Activated CD4-positive, alpha-beta T cell treated with anti-CD3 and anti-CD28 coated beads, Interleukin-2, amount 50 U/mL, for 1 hour (primary cell): ENCODE results near the gene CCL22.
"Not testable (repeated sequence)": the region's sequence is repeated elsewhere in the genome, so short reads cannot be mapped to it uniquely, and the experiment has no call there.

Experiments used
- DNase-seq: peaks from one replicate; pipeline ENCODE4 v3.0.0-alpha.2; 2020

CCL22 gene

DNA sequence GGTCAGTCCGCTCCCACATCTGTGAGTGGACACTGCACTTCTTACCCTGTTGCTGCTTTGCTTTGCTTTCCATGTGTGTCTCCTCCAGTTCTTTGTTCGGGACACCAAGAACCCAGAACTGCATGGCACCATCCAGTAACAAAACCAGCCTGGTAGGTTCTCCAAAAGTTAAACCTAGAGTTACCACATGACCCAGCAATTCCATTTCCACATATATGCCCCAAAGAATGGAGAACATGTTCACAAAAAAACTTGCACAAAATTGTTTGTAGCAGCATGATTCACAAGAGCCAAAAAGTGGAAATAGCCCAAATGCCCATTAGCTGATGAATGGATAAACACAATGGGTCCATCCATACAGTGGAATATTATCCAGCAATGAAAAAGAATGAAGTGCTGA, 10.3 kb upstream of the CCL22 start:
- no peak for DNase-seq

DNA sequence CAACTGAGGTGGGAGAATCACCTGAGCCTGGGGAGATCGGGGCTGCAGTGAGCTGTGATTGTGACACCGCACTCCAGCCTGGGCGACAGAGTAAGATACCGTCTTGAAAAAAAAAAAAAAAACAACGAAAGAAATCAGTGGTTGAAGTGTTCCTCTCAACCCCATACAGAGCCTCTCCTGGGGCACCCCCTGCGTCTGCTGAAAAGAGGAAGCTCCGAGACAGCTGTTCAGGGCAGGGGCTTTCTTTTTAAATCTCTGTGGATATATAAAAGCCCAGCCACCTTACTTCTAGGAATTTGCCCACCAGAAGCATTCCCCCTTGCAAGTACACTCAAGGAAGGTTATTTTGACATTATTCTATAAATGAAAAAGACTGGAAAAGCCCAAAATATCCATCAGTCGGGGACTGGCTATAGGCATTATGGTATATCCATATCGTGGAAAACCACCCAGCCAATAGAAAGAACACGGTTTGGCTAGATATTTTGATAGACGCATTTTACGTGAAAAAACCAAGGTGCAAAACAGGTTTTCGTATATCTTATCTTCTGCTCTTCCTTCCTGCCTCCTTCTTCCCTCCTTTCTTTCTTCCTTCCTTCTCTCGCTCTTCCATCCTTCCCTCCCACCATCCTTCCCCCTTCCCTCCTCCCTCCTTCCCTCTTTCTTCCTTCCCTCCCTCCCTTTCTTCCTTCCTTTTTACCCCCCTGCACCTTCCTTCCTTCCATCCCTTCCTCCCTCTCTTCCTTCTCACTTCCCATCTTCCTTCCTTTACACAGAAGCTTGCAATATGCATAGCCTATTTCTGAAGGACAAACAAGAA, 9.2 kb upstream of the CCL22 start:
- DNase-seq, result no peak

DNA sequence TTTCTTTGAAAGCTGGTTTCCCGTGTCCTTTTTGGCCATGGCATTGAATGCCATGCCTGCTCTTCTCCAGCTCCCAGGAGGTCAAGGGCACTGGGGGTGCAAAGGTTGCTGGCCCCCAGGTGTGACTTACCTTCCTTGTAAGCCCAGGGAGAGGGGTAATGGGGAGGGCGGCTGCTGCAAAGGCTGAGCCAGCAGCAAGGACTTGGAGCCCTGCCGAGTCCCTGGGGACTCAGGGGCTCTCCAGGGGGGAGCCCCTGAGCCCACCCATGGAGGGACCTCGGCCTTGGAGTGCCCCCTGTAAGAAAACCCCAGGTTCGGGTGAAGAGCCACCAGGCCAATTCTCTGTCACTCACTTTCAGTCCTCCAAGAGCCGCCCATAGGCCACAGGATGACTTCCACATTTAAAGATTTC, 5.9 kb upstream of the CCL22 start:
- no peak for DNase-seq

DNA sequence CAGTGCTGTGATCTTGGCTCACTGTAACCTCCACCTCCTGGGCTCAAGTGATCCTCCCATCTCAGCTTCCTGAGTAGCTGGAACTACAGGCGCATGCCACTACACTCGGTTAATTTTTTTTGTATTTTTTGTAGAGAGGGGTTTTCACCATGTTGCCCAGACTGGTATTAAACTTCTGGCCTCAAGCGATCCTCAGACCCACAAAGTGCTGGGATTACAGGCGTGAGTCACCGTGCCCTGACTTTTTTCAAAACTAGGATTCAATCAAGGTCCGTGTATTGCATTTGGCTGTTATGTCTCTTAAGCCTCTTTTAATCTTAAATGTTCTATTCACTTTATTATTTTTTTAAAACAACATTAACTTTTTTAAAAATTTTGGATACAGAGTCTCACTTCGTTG, 4.3 kb upstream of the CCL22 start:
- no peak for DNase-seq

DNA sequence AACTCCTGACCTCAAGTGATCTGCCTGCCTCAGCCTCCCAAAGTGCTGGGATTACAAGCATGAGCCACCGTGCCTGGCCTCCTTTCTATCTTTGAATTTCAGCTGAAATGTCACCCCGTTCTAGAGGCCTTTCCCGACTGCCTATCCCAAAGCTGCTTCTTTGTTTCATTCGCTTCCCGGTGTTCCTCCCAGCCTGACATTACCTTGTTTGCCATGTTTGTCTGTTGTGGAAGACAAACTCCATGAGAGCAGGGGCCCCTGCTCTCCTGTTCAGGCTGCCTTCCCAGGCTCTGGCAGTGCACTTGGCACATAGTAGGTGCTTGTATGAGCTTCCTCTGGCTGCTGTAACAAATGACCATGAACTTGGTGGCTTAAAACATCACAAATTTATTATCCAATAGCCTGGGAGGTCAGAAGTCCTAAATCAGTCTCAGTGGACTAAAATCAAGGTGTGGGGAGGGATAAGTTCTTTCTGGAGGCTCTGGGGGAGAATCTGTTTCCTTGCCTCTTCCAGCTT, 2.6 kb upstream of the CCL22 start:
- DNase-seq, result no peak

DNA sequence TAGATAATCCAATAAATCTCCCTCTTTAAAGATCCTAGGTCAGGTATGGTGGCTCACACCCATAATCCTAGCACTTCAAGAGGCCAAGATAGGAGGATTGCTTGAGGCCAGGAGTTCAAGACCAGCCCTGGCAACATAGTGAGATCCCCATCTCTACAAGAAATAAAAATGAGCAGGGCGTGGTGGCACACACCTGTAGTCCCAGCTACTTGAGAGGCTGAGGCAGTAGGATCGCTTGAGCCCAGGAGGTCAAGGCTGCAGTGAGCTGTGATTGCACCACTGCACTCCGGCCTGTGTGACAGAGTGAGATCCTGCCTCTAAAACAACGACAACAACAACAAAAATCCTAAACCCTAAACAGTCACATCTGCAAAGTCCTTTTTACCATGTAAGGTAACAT, 2.0 kb upstream of the CCL22 start:
- DNase-seq, result no peak

DNA sequence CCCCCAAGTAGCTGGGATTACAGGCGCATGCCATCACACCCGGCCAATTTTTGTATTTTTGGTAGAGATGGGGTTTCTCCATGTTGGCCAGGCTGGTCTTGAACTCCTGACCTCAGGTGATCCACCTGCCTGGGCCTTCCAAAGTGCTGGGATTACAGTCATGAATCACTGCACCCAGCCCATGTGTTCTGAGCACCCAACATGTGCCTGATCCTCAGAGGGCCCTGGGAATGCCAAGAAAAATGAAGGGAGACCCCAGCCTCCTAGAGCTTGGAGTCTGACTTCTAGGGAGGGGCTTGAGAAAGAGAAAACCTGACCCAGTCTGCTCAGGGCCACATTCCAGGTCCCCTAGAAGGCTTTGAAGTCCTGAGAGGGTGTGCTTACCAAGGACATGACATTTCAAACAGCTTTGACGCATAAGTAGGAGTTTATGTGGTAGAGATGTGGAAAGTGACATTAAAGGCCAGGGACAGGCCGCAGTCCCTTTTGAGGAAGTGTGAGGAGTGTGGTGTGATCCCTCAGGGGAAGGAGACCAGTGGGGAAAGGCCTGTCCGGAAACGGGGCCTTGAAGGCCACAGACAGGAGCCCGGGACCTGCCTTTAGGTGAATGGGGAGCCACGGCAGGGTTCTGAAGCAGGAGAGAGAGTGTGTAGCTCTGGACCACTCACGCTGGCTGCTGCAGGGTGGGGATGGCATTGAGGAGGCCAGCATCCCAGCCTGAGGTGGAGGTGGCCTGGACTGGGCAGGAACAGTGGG, 1.1 kb upstream of the CCL22 start:
- DNase-seq, result no peak

DNA sequence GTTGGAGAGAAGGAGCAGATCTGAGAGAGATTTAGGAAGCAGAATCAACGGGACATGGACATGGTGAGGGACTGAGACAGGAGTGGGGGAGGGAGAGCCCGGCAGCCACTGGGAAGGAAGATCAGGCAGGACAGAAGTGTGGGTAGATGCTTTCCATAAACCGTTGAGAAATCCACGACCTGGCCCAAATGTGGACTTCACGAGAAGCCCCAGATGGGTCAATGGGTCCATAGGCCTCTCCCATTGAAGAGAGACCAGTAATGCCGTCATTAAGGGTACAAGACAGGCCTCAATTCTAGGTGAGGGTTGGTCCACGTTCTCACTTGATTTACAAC, 530 bp upstream of the CCL22 start:
- DNase-seq, result no peak

DNA sequence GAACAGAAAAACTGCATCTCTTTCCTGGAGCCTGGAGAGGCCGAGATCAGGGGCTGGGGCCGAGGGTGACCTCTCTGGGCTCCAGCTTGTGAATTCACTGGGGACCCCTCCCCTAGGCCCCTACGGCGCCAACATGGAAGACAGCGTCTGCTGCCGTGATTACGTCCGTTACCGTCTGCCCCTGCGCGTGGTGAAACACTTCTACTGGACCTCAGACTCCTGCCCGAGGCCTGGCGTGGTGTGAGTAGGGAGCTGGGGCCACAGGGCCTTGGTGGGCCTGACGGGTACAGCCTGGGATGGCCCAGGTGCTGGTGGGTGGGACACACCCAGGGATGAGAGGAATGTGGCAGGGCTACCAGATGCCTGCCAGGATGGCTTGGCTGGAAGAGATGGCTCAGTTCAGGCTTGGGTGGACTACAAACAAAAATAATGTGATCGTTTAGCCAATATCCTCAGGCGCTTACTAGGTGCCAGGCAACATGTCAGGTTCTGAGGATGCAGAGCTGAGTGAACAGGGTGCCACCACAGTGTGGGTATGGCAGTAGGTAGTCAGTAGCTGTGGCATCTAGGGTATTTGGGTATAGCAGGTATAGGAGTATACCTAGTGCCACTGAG, 1.8 kb downstream of the CCL22 start:
- no peak for DNase-seq

DNA sequence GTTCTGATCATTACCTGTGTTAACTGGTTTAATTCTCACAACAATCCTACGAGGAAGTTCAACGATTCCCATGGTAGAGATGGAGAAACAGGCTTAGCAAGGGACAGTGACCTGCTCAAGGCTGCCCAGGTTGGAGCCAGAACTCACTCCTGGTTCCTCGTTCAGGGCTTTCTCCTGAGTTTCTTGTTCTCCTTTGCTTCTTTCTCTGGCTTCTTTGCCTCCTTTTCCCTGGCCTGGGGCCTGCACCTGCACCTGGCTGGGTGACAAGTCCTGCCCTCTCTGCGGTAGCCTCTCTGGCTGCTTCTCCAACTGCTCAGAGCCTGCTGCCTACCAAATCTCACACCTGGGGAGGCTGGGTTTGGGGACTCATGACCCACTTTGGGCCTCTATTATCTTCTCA, 2.8 kb downstream of the CCL22 start:
- no peak for DNase-seq

DNA sequence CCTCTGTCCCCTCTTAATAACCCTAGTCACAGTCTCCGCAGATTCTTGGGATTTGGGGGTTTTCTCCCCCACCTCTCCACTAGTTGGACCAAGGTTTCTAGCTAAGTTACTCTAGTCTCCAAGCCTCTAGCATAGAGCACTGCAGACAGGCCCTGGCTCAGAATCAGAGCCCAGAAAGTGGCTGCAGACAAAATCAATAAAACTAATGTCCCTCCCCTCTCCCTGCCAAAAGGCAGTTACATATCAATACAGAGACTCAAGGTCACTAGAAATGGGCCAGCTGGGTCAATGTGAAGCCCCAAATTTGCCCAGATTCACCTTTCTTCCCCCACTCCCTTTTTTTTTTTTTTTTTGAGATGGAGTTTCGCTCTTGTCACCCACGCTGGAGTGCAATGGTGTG, 5.6 kb downstream of the CCL22 start:
- DNase-seq, result no peak

DNA sequence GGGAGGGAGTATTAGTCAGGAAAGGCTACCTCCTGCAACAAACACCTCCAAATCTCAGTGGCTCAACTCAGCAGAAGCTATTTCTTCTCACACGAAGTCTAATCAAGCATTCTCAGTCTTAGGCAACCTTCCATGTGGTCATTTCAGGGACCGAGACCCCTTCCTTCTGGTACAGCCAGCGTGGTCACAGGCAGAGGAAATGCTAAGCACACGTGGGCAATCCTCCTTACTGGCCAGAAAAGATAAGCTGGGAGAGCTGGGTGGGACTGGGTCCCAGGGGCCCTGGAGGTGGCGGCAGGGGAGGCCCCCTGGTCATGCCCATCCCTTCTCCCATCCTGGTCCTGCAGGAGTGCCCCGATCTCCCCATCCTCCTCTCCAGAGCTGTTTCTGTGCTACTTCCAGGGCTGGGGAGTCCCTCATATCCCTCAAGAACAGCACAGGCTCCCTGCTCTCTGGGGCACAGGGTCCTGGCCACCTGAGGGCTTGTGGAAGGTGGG, 8.0 kb downstream of the CCL22 start:
- no peak for DNase-seq

DNA sequence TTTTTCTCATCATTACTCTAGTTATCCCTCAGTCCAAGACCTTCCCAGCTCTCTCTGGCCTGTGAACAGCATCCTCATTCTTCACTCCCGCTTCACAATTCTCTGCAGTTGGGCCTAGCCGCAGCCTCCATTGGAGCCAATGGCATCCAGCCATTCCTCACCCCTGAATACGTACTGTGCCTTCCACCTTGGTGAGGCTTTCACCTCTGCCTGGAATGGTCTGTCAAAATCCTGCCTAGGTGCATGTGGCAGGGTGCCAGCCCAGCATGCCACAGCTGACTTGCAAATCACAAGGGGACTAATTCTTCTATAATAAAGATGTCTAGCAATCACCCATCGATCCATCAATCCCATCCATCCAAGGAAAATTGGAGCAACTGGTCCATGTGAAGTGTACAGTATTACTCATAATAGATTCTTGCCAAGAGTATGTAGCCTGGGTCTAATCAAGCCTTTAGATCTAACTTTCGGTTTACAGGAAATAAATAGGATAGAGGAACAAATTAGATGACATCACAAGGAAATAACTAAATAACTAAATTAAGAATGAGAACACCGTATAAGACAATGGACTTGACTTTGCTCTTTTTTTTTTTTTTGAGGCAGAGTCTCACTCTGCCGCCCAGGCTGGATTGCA, 8.7 kb downstream of the CCL22 start:
- DNase-seq, result no peak

DNA sequence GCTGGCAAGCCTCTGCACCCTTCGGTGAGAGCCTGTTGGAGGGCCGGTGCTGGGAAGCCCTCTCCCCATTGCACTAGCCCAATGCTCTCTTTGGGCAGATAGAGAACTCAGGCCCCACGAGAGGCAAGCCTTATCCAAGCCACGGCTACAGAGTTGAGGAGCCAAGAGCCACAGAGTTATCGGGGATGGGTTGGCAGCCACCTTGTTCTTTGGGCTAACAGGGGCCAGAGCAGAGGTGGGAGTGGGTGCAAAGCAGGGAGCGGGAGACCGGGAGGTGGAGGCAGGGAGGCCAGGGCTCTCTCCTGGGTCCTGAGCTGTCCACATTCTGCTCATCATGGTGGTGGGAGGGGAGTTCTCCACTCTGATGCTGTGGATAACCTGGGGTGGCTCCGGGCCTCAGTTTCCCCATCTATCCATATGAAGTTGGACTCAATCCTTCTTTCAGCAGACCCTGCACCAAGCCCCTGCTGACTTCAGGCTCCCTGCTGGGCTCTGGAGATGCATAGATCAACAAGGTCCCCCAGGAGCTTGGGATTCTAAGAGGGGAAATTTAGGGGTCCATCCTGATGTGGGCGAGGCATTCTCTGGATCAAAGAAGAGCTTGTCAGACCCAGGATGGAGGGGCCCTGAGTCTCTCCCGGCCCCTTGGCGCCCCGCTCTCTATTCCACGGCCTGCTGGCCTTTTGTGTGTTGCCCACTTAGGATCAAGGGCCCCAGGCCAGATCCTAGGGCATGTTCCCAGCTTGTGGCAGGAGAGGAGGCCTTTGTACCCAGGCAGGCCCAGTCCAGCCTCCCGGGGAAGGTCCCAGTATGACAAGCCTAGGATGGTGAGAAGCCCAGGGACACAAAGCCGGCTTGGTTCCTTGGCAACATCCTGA, 13.2 kb downstream of the CCL22 start:
- DNase-seq, result no peak

DNA sequence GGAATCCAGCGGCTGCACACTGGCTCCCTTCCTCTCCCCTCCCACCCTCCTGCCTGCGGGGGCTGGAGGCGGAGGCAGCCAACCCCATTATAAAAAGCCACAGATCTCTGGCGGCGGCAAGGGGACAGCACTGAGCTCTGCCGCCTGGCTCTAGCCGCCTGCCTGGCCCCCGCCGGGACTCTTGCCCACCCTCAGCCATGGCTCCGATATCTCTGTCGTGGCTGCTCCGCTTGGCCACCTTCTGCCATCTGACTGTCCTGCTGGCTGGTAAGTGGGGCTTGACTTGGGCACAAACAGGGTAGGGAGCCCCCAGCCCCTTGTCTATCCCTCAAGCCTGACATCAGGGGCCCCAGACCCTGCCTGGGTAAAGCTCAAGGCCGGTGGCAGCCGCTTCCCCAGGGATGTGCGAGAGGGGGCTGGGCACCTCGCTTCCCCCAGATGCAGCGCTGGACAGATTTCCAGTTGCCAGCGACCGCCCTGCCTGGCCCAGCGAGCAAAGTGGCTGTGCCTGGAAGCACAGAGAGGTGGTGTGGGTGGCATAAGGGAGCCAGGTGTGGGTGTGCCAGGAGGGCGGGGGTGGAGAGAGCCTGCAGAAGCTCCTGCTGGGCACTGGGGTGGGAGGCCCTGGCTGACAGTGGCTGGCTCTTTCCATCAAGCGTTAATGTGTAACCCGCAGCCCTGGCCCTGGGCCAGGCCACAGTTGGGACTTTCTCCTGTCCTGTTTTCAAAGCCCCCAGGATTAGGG, 14.0 kb downstream of the CCL22 start, which contains the start of gene CX3CL1:
CX3CL1 (plus strand) TSS at position 119 of the 745 bp plus-strand sequence; CDS start at position 198, 79 bp downstream.
- DNase-seq, result no peak

DNA sequence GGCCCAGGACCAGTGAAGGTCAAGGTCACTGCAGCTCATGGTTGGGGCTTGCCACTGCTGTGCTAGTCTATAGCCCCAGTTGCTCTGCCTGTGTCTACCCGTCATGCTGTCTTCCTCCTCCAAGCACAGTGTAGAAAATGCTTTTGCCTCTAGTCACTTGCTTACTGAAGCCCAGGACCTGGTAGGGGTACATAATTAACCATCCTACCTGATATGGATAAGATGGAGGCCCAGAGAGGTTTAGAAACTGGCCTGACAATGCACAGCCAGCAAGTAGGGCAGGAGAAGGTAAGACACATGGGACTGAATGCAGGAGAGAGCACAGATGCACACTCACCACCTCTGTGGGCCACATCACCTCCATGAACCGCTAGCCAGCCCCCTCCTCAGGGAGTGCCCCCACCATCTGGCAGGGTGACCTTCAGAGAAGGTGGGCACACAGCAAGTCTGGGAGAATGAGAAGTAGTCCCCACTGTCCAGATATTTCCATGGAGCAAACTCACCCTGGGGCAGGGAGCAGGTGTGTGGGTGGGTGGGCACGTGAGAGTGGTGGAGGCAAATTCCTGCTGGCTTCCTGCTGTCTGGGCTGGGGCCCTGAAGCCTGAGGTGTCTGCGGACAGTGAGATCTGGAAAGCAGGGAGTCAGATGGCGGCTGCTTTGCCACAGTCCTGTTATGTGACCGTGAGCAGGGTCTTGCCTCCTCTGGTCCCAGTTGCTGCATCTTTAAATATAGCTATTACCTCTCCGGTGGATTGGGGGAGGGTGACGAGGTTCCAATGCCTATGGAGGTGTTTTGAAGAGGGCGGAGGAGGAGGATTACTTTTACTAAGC, 14.7 kb downstream of the CCL22 start:
- DNase-seq, result no peak

DNA sequence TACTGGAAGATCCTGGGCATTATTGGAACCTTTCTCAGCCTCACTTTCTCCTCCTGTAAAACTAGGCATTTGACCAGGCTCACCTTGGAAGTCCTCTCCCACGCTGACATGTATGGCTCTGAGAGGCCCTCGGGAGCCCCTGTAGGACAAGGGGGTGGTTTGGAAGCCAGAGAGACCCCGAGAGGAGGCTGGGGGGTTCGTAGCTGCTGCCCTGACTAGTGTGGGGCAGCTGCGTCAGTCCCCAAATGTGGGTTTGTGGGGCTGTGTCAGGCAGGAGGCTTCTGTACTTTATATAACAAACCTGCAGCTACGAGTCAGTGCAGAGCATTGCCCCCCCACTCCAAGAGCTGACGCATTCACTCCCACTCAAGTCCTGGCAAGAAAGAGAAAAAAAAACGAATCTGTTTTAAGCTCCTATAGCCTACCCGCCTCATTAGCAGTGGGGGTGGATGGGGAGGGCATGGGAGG, 15.5 kb downstream of the CCL22 start:
- DNase-seq, result no peak

DNA sequence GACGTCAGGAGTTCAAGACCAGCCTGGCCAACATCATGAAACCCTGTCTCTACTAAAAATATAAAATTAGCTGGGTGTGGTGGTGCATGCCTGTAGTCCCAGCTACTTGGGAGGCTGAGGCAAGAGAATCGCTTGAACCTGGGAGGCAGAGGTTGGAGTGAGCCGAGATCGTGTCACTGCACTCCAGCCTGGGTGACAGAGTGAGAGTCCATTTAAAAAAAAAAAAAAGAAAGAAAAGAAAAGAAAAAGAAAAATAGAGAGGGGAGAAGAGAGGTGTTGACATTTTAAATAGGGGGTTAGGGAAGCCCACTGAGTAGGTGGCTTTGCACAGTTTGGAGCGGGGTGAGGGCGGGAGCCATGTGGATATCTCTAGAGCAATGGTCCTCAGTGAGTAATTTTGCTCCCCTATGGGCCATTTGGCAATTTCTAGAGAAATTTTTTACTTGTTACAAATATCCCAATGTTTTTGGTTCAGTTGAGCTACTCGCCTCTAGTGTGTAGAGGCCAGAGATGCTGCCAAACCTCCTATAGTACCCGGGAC, 16.4 kb downstream of the CCL22 start:
- not testable (repeated sequence) for DNase-seq

DNA sequence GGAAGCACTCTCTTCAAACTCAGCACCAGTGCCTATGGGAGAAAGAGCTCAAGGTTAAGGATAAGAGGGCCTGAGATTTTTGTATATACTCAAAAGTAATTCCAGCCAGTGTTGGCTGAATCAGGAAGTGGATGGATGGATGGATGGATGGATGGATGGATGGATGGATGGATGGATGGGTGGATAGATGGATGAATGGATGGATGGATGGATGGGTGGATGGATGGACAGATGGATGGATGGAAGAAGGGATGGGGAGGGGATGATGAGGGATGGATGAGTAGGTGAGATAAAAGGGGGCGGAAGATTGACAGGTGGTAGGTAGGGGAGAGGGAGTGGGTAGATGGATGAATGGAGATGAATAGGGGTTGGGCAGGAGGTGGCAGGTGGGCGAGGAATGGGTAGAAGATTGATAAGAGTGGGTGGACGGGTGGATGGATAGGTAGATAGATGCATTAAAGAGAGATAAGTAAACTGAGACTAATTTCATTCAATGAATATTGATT, 17.8 kb downstream of the CCL22 start:
- DNase-seq, result no peak
